ENCODE measurements around the gene MDFIC2.

Gene MDFIC2

GRCh38 chr3:70233812-70234211 lies 78.6 kb downstream of the MDFIC2 start:
- H3K36me3 ChIP-seq: no peaks in the 10 kb centered on the region
- no peaks in the 10 kb centered on the region for H3K27me3 ChIP-seq
- no peak for TF ChIP-seq CTCF (IDR thresholded peaks at IDR 0.05; ENCODE audit: low read depth, low read length)
- no peak for DNase-seq
- H3K4me3 ChIP-seq (ENCODE audit: low read depth, low read length): no peak overlapping the region
- H3K4me1 ChIP-seq: no peaks in the 10 kb centered on the region
- no peaks in the 10 kb centered on the region for H3K9me3 ChIP-seq

- no peak for TF ChIP-seq CTCF (IDR thresholded peaks at IDR 0.05; ENCODE audit: low read depth, low read length)
- H3K36me3 ChIP-seq: no peaks in the 10 kb centered on the region
- no peak for DNase-seq
- no peaks in the 10 kb centered on the region for H3K4me1 ChIP-seq
- H3K27me3 ChIP-seq: no peaks in the 10 kb centered on the region
- no peaks in the 10 kb centered on the region for H3K9me3 ChIP-seq
- no peak overlapping the region for H3K4me3 ChIP-seq (ENCODE audit: low read depth, low read length)
These were observed 79.3 kb downstream of the MDFIC2 start for GRCh38 chr3:70233112-70233511.

GRCh38 chr3:70231266-70231701 lies 81.2 kb downstream of the MDFIC2 start:
- no peak for TF ChIP-seq CTCF (IDR thresholded peaks at IDR 0.05; ENCODE audit: low read depth, low read length)
- H3K27me3 ChIP-seq: no peaks in the 10 kb centered on the region; the same call in 1 of the 2 replicates
- H3K9me3 ChIP-seq: no peaks in the 10 kb centered on the region
- H3K36me3 ChIP-seq: no peaks in the 10 kb centered on the region
- H3K4me1 ChIP-seq: no peaks in the 10 kb centered on the region
- no peak overlapping the region for H3K4me3 ChIP-seq (ENCODE audit: low read depth, low read length)
- no peak for DNase-seq

GRCh38 chr3:70227437-70227836 lies 85.0 kb downstream of the MDFIC2 start:
- no peak for TF ChIP-seq CTCF (IDR thresholded peaks at IDR 0.05; ENCODE audit: low read depth, low read length)
- Histone ChIP-seq H3K4me3 (ENCODE audit: low read depth, low read length) (no peak overlapping the region), H3K27me3 (no peaks in the 10 kb centered on the region; the same call in 1 of the 2 replicates), H3K9me3 (no peaks in the 10 kb centered on the region), H3K4me1 (no peaks in the 10 kb centered on the region), H3K36me3 (no peaks in the 10 kb centered on the region)
- no peak for DNase-seq

- no peak for TF ChIP-seq CTCF (IDR thresholded peaks at IDR 0.05; ENCODE audit: low read depth, low read length)
These were observed 87.3 kb downstream of the MDFIC2 start for GRCh38 chr3:70225146-70225545.

GRCh38 chr3:70224337-70224736 lies 88.1 kb downstream of the MDFIC2 start:
- no peaks in the 10 kb centered on the region; the same call in 1 of the 2 replicates for H3K27me3 ChIP-seq
- TF ChIP-seq CTCF (IDR thresholded peaks at IDR 0.05; ENCODE audit: low read depth, low read length): no peak
- DNase-seq: no peak
- H3K4me1 ChIP-seq: no peaks in the 10 kb centered on the region
- H3K9me3 ChIP-seq: no peaks in the 10 kb centered on the region
- no peak overlapping the region for H3K4me3 ChIP-seq (ENCODE audit: low read depth, low read length)
- no peaks in the 10 kb centered on the region for H3K36me3 ChIP-seq

More at GRCh38 chr3:70225146-70225545, 87.3 kb downstream of the MDFIC2 start:
- H3K4me3 ChIP-seq (ENCODE audit: low read depth, low read length): no peak overlapping the region
- no peaks in the 10 kb centered on the region for H3K9me3 ChIP-seq
- no peaks in the 10 kb centered on the region; the same call in 1 of the 2 replicates for H3K27me3 ChIP-seq
- H3K4me1 ChIP-seq: no peaks in the 10 kb centered on the region
- H3K36me3 ChIP-seq: no peaks in the 10 kb centered on the region
- no peak for DNase-seq

All from BE2C (cell line).